Measurements from ENCODE around the gene UBE3C. TPM values are rescaled to one million over a fixed set of nuclear protein-coding genes. Genes with fewer than 3 reads are reported as not detected.

Gene UBE3C
- total and polyA plus RNA-seq, 2 of the 13 experiments (the other 11 are each of a cell fraction or from before 2014, with no cell fraction given), result 27.0 to 48.2 TPM

DNA sequence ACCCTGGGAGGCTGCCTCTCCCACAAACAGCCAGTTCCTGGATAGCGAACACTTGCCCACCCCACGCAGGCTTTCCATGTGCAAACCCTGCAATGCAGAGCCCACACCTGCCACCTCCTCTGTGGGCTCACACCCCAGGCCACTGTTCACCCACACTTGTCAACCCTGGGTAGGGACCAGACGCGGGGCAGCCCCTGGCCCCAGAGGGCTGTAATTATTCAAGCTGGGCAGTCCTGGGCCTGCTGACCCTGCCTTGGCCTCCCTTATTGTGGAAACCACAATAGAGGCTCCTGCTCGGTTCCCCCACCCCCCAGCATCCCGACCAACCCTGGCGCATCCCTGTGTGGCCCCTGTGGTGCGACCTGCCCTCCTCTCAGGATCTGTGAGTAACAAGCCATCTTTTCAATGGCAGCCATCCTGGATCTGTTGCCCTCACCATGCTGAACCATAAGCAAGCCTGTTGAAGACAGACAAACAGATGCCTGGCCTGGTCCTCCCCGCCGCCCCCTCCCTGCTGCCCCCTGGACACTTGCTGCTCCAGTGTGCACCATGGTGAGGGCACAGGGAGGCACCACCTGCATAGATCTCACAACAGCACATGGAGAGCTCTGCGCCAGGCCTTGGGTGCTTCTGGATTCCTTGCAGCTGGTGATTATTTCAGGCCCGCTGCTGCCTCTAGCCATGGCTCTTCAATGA lies 15.8 kb upstream of the UBE3C start:
- H3K9me3 ChIP-seq (ENCODE audit: low read length), result no peaks in the 10 kb centered on the region
- H3K36me3 ChIP-seq (replicated peaks in 1 of 2; ENCODE audit: control insufficient read depth in 1 of 2, insufficient read depth in 2 of 2, low read length in 2 of 2), result no peaks in the 10 kb centered on the region
- H3K27ac ChIP-seq (ENCODE audit: extremely low read length, insufficient read depth, low read length), result no peak overlapping the region
- H4K20me1 ChIP-seq (ENCODE audit: insufficient read depth, low read length), result no peaks in the 10 kb centered on the region
- in situ Hi-C loops (cut with HindIII; ENCODE audit: extremely low pct_ligation_motif_present, low pct_unique_long_range_greater_than_20kb), result no loop called here
- POLR2A ChIA-PET, result no interaction called here
- FAIRE-seq, result no peak
- no peak overlapping the region for H3K4me3 ChIP-seq (replicated peaks in 1 of 3; ENCODE audit: insufficient read depth in 1 of 3, low read depth in 2 of 3, low read length in 3 of 3)
- DNase-seq (ENCODE audit: low spot score), result no peak
- no peak for ATAC-seq
- H2AFZ ChIP-seq (ENCODE audit: low read length), result no peak overlapping the region
- intact Hi-C loops (cut with micrococcal nuclease; ENCODE audit: unreplicated experiment), result no loop called here
- H3K9ac ChIP-seq (ENCODE audit: insufficient read depth, low read depth, low read length), result no peak overlapping the region
- no peaks in the 10 kb centered on the region for H3K79me2 ChIP-seq (ENCODE audit: insufficient read depth, low read length)
- 50% methylated on average over 7 of the region's 12 CpGs for WGBS (ENCODE audit: low lambda C conversion rate)
- H3K27me3 ChIP-seq (ENCODE audit: control insufficient read depth in 1 of 2, insufficient read depth in 2 of 2, low read length in 2 of 2), result peaks cover 4 to 30% of the 10 kb centered on the region in 2 experiments; a peak in 4 of 5 replicates
- no peaks in the 10 kb centered on the region for H3K4me1 ChIP-seq (ENCODE audit: insufficient read depth, low read length)
- TF ChIP-seq ZNF180 (CRISPR knock-in tag; IDR thresholded peaks at IDR 0.05; ENCODE audit: borderline replicate concordance, low read depth) (no peak), BCL6 (CRISPR knock-in tag; IDR thresholded peaks at IDR 0.05) (peak; percentile 64; the same call in 1 of the 2 replicates)
- BruUV-seq (replicated peaks), result no TSS peak
- CTCF ChIA-PET (ENCODE audit: low intra/inter-chr PET ratio, low total read pairs), result no interaction called here
- no peak overlapping the region for H3K4me2 ChIP-seq (ENCODE audit: low read depth, low read length)

DNA sequence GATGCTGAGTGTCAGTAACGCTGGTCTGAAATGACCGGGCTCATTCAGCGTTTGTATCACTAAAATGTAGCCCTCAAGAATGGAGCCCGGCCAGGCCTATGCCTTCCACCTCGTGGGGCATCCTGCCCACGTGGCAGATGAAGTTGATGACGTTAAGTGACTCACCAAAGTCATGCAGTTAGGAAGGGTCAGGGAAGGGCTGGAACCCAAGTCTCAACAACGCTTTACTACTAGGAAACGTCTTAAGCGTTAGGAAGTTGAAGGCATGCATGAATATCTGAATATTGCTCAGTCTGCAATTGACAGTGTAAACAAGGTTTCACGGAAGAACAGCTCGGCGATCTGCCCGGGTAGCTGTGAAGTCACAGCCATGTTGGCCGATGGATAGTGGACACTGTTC lies 14.0 kb upstream of the UBE3C start:
- no TSS peak for BruUV-seq (replicated peaks)
- in situ Hi-C loops (cut with HindIII; ENCODE audit: extremely low pct_ligation_motif_present, low pct_unique_long_range_greater_than_20kb), result no loop called here
- Histone ChIP-seq H3K36me3 (replicated peaks in 1 of 2; ENCODE audit: control insufficient read depth in 1 of 2, insufficient read depth in 2 of 2, low read length in 2 of 2) (no peaks in the 10 kb centered on the region), H3K4me2 (ENCODE audit: low read depth, low read length) (no peak overlapping the region), H3K79me2 (ENCODE audit: insufficient read depth, low read length) (no peaks in the 10 kb centered on the region), H3K27ac (ENCODE audit: extremely low read length, insufficient read depth, low read length) (no peak overlapping the region), H3K4me3 (replicated peaks in 1 of 3; ENCODE audit: insufficient read depth in 1 of 3, low read depth in 2 of 3, low read length in 3 of 3) (no peak overlapping the region), H3K9me3 (ENCODE audit: low read length) (no peaks in the 10 kb centered on the region), H2AFZ (ENCODE audit: low read length) (no peak overlapping the region), H3K9ac (ENCODE audit: insufficient read depth, low read depth, low read length) (no peak overlapping the region), H4K20me1 (ENCODE audit: insufficient read depth, low read length) (no peaks in the 10 kb centered on the region), H3K4me1 (ENCODE audit: insufficient read depth, low read length) (no peaks in the 10 kb centered on the region), H3K27me3 (ENCODE audit: control insufficient read depth in 1 of 2, insufficient read depth in 2 of 2, low read length in 2 of 2) (peaks cover 4 to 28% of the 10 kb centered on the region in 2 experiments; a peak in 4 of 5 replicates)
- ChIA-PET POLR2A (no interaction called here), CTCF (ENCODE audit: low intra/inter-chr PET ratio, low total read pairs) (no interaction called here)
- no peak for FAIRE-seq
- intact Hi-C loops (cut with micrococcal nuclease; ENCODE audit: unreplicated experiment), result no loop called here
- DNase-seq (ENCODE audit: low spot score), result no peak
- 56% methylated on average over 14 of the region's 15 CpGs for WGBS (ENCODE audit: low lambda C conversion rate)
- TF ChIP-seq CREB1 (IDR thresholded peaks at IDR 0.05) (peak; percentile 66), CREB1 (CRISPR knock-in tag; IDR thresholded peaks at IDR 0.05) (no peak), XRCC5 (optimal IDR thresholded peaks at IDR 0.05; ENCODE audit: low read length) (no peak)
- no peak for ATAC-seq

Data from HepG2 (cell line).